CD8-positive, alpha-beta memory T cell (primary cell): ENCODE results near the gene CPA2. TPM values are rescaled to one million over a fixed set of nuclear protein-coding genes. Genes with fewer than 3 reads are reported as not detected.

Experiments used
- CTCF ChIA-PET: fragments of 350-600 bp; sonication (Branson Sonifier 250); formaldehyde crosslinking; loops from one replicate; lab custom pipeline; 2021; ENCODE audit warnings: antibody characterized with exemption; lab: Charles Lee
- POLR2A ChIA-PET: fragments of 350-600 bp; sonication (Branson Sonifier 250); formaldehyde crosslinking; loops from one replicate; lab custom pipeline; 2021; ENCODE audit warnings: antibody characterized with exemption; lab: Charles Lee
- DNase-seq, 5 donors: peaks; one replicate each; pipeline versions ENCODE4 v3.0.0 to v3.0.0-alpha.2; 2020 to 2022; ENCODE audit warnings: mixed read lengths in 1 of 5
- H3K27ac ChIP-seq: one replicate; pipeline ENCODE4 v1.7.0; 2013; ENCODE audit warnings: low read depth, mild to moderate bottlenecking, low read length, moderate library complexity
- H3K27me3 ChIP-seq: 2 replicates; pipeline ENCODE4 v1.7.0; 2013; ENCODE audit warnings: low read length, mild to moderate bottlenecking; ENCODE audit not compliant: insufficient read depth, poor library complexity, severe bottlenecking
- H3K36me3 ChIP-seq: 2 replicates; pipeline ENCODE4 v1.7.0; 2013; ENCODE audit warnings: mild to moderate bottlenecking, low read length, moderate library complexity; ENCODE audit not compliant: insufficient read depth
- H3K4me1 ChIP-seq: 2 replicates; pipeline ENCODE4 v1.7.0; 2013; ENCODE audit warnings: mild to moderate bottlenecking, low read length, moderate library complexity; ENCODE audit not compliant: insufficient read depth
- H3K4me3 ChIP-seq: 2 replicates; pipeline ENCODE4 v1.7.0; 2013; ENCODE audit warnings: mild to moderate bottlenecking, low read length
- H3K9me3 ChIP-seq: 2 replicates; pipeline ENCODE4 v1.7.0; 2013; ENCODE audit warnings: mild to moderate bottlenecking, low read length
- H3K27ac Mint-ChIP-seq, 8 donors: one replicate each; pipeline ENCODE4 v1.8.0; 2020 to 2021; ENCODE audit warnings: mixed read lengths in 8 of 8, mild to moderate bottlenecking in 6 of 8, inconsistent platforms in 3 of 8, moderate library complexity in 3 of 8
- H3K27me3 Mint-ChIP-seq, 2 donors: one replicate each; pipeline ENCODE4 v1.8.0; 2020 to 2021; ENCODE audit warnings: mixed read lengths in 2 of 2, mild to moderate bottlenecking in 1 of 2, moderate library complexity in 1 of 2
- H3K36me3 Mint-ChIP-seq, 3 donors: one replicate each; pipeline ENCODE4 v1.8.0; 2020 to 2021; ENCODE audit warnings: mixed read lengths in 3 of 3, inconsistent platforms in 1 of 3, mild to moderate bottlenecking in 1 of 3
- H3K4me1 Mint-ChIP-seq, 3 donors: one replicate each; pipeline ENCODE4 v1.8.0; 2020 to 2021; ENCODE audit warnings: mixed read lengths in 3 of 3, inconsistent platforms in 1 of 3, mild to moderate bottlenecking in 1 of 3
- H3K4me3 Mint-ChIP-seq, 7 donors: one replicate each; pipeline ENCODE4 v1.8.0; 2020 to 2021; ENCODE audit warnings: mixed read lengths in 7 of 7, mild to moderate bottlenecking in 6 of 7, moderate library complexity in 4 of 7, inconsistent platforms in 2 of 7
- H3K9me3 Mint-ChIP-seq, 5 donors: one replicate each; pipeline ENCODE4 v1.8.0; 2020 to 2022; ENCODE audit warnings: mixed read lengths in 5 of 5, mild to moderate bottlenecking in 3 of 5, moderate library complexity in 2 of 5, inconsistent platforms in 1 of 5
- polyA plus RNA-seq: library from polyadenylated mRNA; unstranded; fragments of 300-500 nt; fragmentation: Illumina TruSeq; gene quantifications from one replicate; pipeline ENCODE4 v1.2.3, GENCODE V29; 2021
- total RNA-seq, 2 experiments: library from RNA; stranded (reverse); gene quantifications; one replicate each; pipeline ENCODE4 v1.2.3, GENCODE V29; 2021

CPA2 gene
- total and polyA plus RNA-seq, 3 experiments from 2014 or later, result not detected

DNA sequence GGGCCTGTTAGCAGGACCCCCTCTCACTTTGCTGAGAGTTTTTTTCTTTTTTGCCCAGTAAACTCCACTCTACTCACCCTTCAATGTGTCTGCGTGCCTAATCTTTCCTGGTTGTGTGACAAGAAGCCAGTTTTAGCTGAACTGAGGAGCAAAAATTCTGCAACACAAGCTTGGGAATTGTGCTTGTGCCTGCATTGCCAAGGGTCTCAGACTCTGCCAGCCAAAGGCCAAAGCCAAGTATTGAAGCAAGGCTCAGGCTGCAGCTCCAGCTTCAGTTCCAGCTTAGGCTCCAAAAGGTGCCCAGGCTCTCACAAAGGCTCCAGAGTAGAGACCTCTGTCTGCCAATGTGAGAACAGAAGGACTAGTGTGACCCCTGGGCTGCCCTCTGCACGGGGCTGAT lies 4.2 kb upstream of the CPA2 start:
- Mint-ChIP-seq H3K9me3 (peaks cover 5 to 30% (median 17%) of the 10 kb centered on the region in 5 donors), H3K36me3 (peaks cover 0 to 7% (median 0%) of the 10 kb centered on the region in 3 donors), H3K27ac (peak overlapping the region in 1 of 8 donors; percentile 77), H3K27me3 (peaks cover 5 to 21% of the 10 kb centered on the region in 2 donors), H3K4me3 (no peak overlapping the region), H3K4me1 (no peaks in the 10 kb centered on the region)
- ChIA-PET CTCF (no interaction called here), POLR2A (no interaction called here)
- Histone ChIP-seq H3K27me3 (no peaks in the 10 kb centered on the region), H3K4me3 (no peak overlapping the region), H3K4me1 (no peaks in the 10 kb centered on the region), H3K9me3 (no peaks in the 10 kb centered on the region), H3K27ac (no peak overlapping the region), H3K36me3 (no peaks in the 10 kb centered on the region)
- no peak for DNase-seq

DNA sequence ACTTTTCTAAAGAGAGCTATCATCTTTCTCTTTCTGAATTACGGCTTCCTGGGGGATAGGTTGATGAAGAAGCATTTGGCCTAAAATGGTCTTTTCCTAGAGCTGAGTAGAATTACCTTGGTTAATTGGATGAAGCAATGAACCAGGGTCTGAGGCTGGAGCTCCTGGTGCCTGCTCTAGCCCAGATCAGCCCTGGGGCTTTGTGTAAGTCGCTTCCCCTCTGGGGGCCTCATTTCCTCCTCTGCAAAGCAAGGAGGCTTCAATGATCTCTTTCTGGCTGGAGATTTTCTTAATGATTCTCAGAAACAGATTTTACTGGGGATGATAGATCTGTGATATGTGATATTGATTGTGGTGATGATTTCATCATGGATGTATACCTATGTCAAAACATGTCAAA lies 3.5 kb upstream of the CPA2 start:
- Mint-ChIP-seq H3K4me3 (no peak overlapping the region), H3K4me1 (no peaks in the 10 kb centered on the region), H3K27me3 (peaks cover 5 to 25% of the 10 kb centered on the region in 2 donors), H3K36me3 (peaks cover 0 to 7% (median 0%) of the 10 kb centered on the region in 3 donors), H3K9me3 (peaks cover 4 to 24% (median 14%) of the 10 kb centered on the region in 5 donors), H3K27ac (no peak overlapping the region)
- H3K27me3 ChIP-seq, result no peaks in the 10 kb centered on the region
- no peaks in the 10 kb centered on the region for H3K36me3 ChIP-seq
- no peaks in the 10 kb centered on the region for H3K4me1 ChIP-seq
- POLR2A ChIA-PET, result no interaction called here
- no peak overlapping the region for H3K4me3 ChIP-seq
- H3K27ac ChIP-seq, result no peak overlapping the region
- CTCF ChIA-PET, result no interaction called here
- DNase-seq, result no peak
- H3K9me3 ChIP-seq, result no peaks in the 10 kb centered on the region

GRCh38 chr7:130266961-130267321 lies 278 bp downstream of the CPA2 start:
- no peaks in the 10 kb centered on the region for H3K9me3 ChIP-seq
- H3K27ac ChIP-seq, result no peak overlapping the region
- Mint-ChIP-seq H3K36me3 (no peaks in the 10 kb centered on the region), H3K27me3 (peaks cover 12 to 43% of the 10 kb centered on the region in 2 donors), H3K27ac (no peak overlapping the region), H3K9me3 (peaks cover 0 to 2% (median 0%) of the 10 kb centered on the region in 5 donors), H3K4me1 (no peaks in the 10 kb centered on the region), H3K4me3 (no peak overlapping the region)
- H3K36me3 ChIP-seq, result no peaks in the 10 kb centered on the region
- CTCF ChIA-PET, result no interaction called here
- H3K27me3 ChIP-seq, result no peaks in the 10 kb centered on the region
- no peak overlapping the region for H3K4me3 ChIP-seq
- DNase-seq, result no peak
- no peaks in the 10 kb centered on the region for H3K4me1 ChIP-seq
- POLR2A ChIA-PET, result no interaction called here

DNA sequence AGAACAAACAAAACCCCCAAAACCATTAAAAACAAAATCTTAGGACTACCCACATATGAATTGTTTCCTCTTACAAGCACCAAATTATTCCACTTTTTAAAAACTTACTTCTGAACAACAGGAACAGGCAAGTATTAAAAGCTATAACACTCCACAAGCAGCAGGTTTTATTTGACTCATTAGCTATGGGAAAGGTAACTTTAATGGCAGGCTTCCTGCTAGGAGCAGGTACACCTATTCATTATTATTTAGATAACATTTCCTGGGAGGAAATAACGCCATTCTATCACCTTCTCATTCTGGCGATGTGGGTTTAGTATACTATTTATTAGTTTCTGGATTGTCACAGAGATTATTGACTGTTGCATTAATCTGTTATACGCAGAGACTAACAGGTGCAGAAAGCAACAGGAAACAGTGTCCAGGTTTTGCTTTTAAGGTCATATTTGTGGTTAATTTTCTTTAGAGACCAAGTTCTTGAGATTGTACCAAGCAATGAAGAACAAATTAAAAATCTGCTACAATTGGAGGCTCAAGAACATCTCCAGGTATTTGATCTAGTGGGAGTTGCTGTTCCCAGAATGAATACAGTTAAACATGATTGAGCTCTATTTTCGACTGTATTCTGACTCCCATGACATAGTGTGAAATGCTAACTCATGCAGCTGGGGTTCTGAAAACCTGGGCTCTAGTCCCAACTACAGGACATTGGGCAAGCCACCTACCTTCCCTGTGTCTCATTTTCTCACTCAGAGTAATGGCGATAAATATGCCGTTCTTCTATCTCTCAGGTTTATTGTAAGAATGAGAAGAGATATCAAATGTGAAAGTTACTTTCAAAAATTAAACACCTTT lies 2.0 kb downstream of the CPA2 start:
- no peak for DNase-seq
- H3K9me3 Mint-ChIP-seq, result no peaks in the 10 kb centered on the region
- no peaks in the 10 kb centered on the region for H3K9me3 ChIP-seq
- H3K27ac Mint-ChIP-seq, result no peak overlapping the region
- no peaks in the 10 kb centered on the region for H3K27me3 ChIP-seq
- POLR2A ChIA-PET, result no interaction called here
- no peaks in the 10 kb centered on the region for H3K4me1 ChIP-seq
- no peak overlapping the region for H3K27ac ChIP-seq
- H3K36me3 Mint-ChIP-seq, result no peaks in the 10 kb centered on the region
- H3K4me1 Mint-ChIP-seq, result no peaks in the 10 kb centered on the region
- H3K27me3 Mint-ChIP-seq, result peaks cover 17 to 42% of the 10 kb centered on the region in 2 donors
- H3K4me3 ChIP-seq, result no peak overlapping the region
- H3K4me3 Mint-ChIP-seq, result no peak overlapping the region
- no peaks in the 10 kb centered on the region for H3K36me3 ChIP-seq
- CTCF ChIA-PET, result no interaction called here

GRCh38 chr7:130269318-130269694 lies 2.6 kb downstream of the CPA2 start:
- Histone ChIP-seq H3K4me3 (no peak overlapping the region), H3K9me3 (no peaks in the 10 kb centered on the region), H3K27ac (no peak overlapping the region), H3K36me3 (no peaks in the 10 kb centered on the region), H3K27me3 (no peaks in the 10 kb centered on the region), H3K4me1 (no peaks in the 10 kb centered on the region)
- ChIA-PET CTCF (no interaction called here), POLR2A (no interaction called here)
- DNase-seq, result no peak
- Mint-ChIP-seq H3K4me3 (no peak overlapping the region), H3K36me3 (no peaks in the 10 kb centered on the region), H3K27me3 (peaks cover 17 to 47% of the 10 kb centered on the region in 2 donors), H3K9me3 (no peaks in the 10 kb centered on the region), H3K4me1 (no peaks in the 10 kb centered on the region), H3K27ac (no peak overlapping the region)

DNA sequence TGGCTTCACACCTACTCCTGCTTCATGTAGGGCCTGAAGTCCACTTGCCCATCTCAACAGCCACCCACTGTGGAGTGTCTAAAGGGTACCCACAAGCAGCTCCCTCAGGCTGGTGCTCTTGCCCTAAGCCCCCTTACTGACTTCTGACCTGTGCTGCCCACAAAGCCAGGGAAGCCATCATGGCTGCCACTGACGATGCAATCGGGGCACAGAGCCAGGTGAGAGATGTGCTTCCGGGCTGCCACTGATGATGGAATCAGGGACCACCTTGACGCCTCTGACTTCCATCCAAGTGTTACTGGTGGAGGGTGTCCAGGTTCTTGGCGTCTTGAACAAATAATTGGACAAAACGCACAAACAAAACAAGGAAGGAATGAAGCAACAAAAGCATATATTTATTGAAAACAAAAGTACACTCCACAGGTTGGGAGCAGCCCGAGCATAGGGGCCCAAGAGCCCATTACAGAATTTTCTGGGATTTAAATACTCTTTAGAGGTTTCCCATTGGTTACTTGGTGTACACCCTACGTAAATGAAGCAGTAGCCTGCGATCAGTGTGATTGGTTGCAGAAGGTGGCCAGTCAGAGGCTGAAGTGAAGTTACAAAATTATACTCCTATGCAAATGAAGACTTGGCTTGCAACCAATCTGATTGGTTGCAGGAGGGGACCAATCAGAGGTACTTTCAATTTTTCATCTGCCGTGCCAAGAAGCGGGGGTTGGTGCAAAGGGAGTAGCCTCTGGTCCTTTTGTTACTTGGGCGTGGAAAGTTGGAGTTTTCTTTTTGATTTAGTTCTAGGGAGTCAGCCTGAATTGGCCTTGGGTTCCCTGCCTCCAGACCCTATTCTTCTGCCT lies 4.5 kb downstream of the CPA2 start:
- CTCF ChIA-PET, result no interaction called here
- H3K4me1 ChIP-seq, result no peaks in the 10 kb centered on the region
- H3K27ac ChIP-seq, result no peak overlapping the region
- no peak overlapping the region for H3K27ac Mint-ChIP-seq
- POLR2A ChIA-PET, result no interaction called here
- H3K27me3 Mint-ChIP-seq, result peaks cover 12 to 56% of the 10 kb centered on the region in 2 donors
- H3K4me1 Mint-ChIP-seq, result no peaks in the 10 kb centered on the region
- H3K27me3 ChIP-seq, result no peaks in the 10 kb centered on the region
- H3K9me3 ChIP-seq, result no peaks in the 10 kb centered on the region
- no peak overlapping the region for H3K4me3 Mint-ChIP-seq
- no peaks in the 10 kb centered on the region for H3K9me3 Mint-ChIP-seq
- no peaks in the 10 kb centered on the region for H3K36me3 ChIP-seq
- H3K4me3 ChIP-seq, result no peak overlapping the region
- no peaks in the 10 kb centered on the region for H3K36me3 Mint-ChIP-seq
- no peak for DNase-seq

- H3K4me3 ChIP-seq, result no peak overlapping the region
These were observed 5.9 kb downstream of the CPA2 start for GRCh38 chr7:130272381-130273080.

More at GRCh38 chr7:130272381-130273080, 5.9 kb downstream of the CPA2 start:
- CTCF ChIA-PET, result no interaction called here
- POLR2A ChIA-PET, result no interaction called here
- no peak for DNase-seq
- Histone ChIP-seq H3K4me1 (no peaks in the 10 kb centered on the region), H3K27me3 (no peaks in the 10 kb centered on the region), H3K27ac (no peak overlapping the region), H3K9me3 (no peaks in the 10 kb centered on the region), H3K36me3 (no peaks in the 10 kb centered on the region)
- Mint-ChIP-seq H3K36me3 (no peaks in the 10 kb centered on the region), H3K27me3 (peaks cover 12 to 57% of the 10 kb centered on the region in 2 donors), H3K9me3 (no peaks in the 10 kb centered on the region), H3K27ac (no peak overlapping the region), H3K4me3 (no peak overlapping the region), H3K4me1 (peaks cover 0 to 8% (median 4%) of the 10 kb centered on the region in 3 donors)
